Central memory CD8-positive, alpha-beta T cell (primary cell): ENCODE results near the gene ICAM1.

ENCODE experiments used
- ATAC-seq: fragments of 150-1000 bp; cut with Tn5 transposase; replicated peaks from 2 replicates; pipeline ENCODE4 v1.10.0; 2022; ENCODE audit warnings: mild to moderate bottlenecking, moderate FRiP score, moderate number of reproducible peaks; ENCODE audit not compliant: poor library complexity, severe bottlenecking; ENCODE audit errors: extremely low read depth
- DNase-seq, 2 donors: peaks; one replicate each; pipeline ENCODE4 v3.0.0; 2021; ENCODE audit warnings: low spot score in 2 of 2
- H3K27ac Mint-ChIP-seq: one replicate; pipeline ENCODE4 v1.8.0; 2022; ENCODE audit warnings: low read depth, mild to moderate bottlenecking, moderate library complexity, mixed read lengths
- H3K27me3 Mint-ChIP-seq: one replicate; pipeline ENCODE4 v1.8.0; 2022; ENCODE audit warnings: mixed read lengths
- H3K36me3 Mint-ChIP-seq: one replicate; pipeline ENCODE4 v1.8.0; 2022; ENCODE audit warnings: mild to moderate bottlenecking, moderate library complexity, mixed read lengths; ENCODE audit not compliant: insufficient read depth
- H3K4me1 Mint-ChIP-seq: one replicate; pipeline ENCODE4 v1.8.0; 2022; ENCODE audit warnings: mixed read lengths
- H3K4me3 Mint-ChIP-seq: one replicate; pipeline ENCODE4 v1.8.0; 2022; ENCODE audit warnings: mild to moderate bottlenecking, moderate library complexity, mixed read lengths
- H3K9me3 Mint-ChIP-seq: one replicate; pipeline ENCODE4 v1.8.0; 2022; ENCODE audit warnings: mixed read lengths

The ICAM1 gene

GRCh38 chr19:10317045-10317856, 46.3 kb downstream of the ICAM1 start:
- no peak for DNase-seq
- Mint-ChIP-seq H3K36me3 (peaks cover 26% of the 10 kb centered on the region), H3K9me3 (no peaks in the 10 kb centered on the region), H3K4me3 (no peak overlapping the region), H3K27me3 (no peaks in the 10 kb centered on the region), H3K27ac (no peak overlapping the region), H3K4me1 (peaks cover 22% of the 10 kb centered on the region)
- ATAC-seq: no peak

GRCh38 chr19:10317857-10318462, 47.0 kb downstream of the ICAM1 start:
- DNase-seq: no peak
- no peaks in the 10 kb centered on the region for H3K9me3 Mint-ChIP-seq
- ATAC-seq: no peak
- no peak overlapping the region for H3K27ac Mint-ChIP-seq
- no peak overlapping the region for H3K4me3 Mint-ChIP-seq
- H3K27me3 Mint-ChIP-seq: no peaks in the 10 kb centered on the region
- peaks cover 26% of the 10 kb centered on the region for H3K36me3 Mint-ChIP-seq
- peaks cover 22% of the 10 kb centered on the region for H3K4me1 Mint-ChIP-seq

DNA sequence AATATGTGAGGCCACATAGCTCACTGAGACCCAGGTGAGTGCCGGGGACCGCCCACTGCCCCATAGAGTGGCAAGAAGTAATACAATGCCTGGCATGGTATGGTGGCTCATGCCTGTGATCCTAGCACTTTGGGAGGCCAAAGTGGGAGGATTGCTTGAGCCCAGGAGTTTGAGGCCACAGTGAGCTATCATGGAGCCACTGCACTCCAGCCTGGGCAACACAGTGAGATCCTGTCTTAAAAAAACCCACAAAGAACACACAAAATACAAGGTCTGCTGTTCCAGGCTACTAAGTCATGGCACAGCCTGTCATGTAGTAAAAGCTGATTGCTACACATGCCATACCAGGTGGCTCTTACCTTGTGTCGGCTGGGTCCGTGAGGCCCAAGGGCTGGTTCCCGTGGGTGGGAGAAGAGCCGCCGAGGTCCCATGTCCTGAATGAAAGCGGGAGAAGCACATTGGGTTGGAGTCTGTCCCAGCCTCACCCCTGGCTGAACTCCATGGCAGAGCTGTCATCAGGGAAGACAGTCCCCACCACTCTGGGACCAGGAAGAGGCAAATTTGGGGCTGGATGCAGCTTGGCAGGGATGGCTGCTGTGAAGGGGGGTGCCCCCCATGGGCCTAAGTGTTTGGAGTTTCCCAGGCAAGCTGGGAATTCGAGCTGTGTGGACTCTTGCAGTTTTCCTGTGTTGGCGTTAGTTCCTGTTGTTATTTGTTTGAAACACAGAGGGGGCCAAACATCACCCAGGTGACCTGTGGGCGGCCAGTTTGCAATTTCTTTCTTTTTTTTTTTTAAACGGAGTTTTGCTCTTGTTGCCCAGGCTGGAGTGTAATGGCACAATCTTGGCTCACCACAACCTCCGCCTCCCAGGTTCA, 48.1 kb downstream of the ICAM1 start:
- Mint-ChIP-seq H3K4me3 (no peak overlapping the region), H3K9me3 (no peaks in the 10 kb centered on the region), H3K36me3 (peaks cover 27% of the 10 kb centered on the region), H3K4me1 (peaks cover 22% of the 10 kb centered on the region), H3K27ac (no peak overlapping the region), H3K27me3 (no peaks in the 10 kb centered on the region)
- no peak for DNase-seq
- no peak for ATAC-seq

DNA sequence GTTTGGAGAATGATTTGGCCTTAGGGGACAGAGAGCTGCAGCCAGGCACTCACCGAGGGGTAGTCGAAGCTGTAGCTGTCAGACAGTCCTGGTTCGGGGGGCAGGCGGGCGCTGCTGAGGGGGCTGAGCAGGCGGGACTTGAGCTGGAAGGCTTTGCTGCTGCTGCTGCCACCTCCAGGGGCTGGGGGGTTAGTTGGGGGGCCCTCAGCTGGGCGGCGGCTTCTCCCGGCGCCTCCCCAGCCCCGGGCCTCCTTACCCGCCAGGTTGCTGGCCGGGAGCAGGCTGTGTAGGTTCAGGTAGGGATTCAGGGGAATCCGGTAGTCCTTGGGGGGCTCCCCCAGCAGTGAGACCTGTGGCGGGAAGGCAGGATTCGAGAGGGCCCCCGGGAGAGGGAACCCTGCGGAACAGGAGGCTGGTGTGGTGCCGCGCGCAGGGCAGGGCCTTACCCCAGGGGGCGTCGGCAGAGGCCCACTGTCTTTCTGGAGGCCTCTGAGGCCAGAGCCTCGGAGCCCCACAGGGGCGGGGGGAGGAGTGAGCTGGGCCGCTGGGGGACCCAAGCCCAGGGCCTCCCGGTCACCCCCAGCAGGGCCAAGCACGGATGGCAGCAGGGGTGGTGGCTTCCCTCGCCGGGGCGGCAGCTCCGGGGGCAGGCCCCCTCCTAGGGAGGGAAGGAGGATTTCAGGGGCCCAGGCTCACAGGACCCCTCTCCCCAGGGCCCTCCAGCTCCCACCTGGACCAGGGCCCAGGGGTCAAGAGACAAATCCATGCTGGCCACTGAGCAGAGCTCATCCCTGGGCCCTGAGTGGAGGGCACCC, 49.9 kb downstream of the ICAM1 start:
- ATAC-seq (no peak), DNase-seq (no peak)
- Mint-ChIP-seq H3K4me1 (peaks cover 6% of the 10 kb centered on the region), H3K9me3 (no peaks in the 10 kb centered on the region), H3K36me3 (peaks cover 30% of the 10 kb centered on the region), H3K27me3 (no peaks in the 10 kb centered on the region), H3K4me3 (no peak overlapping the region), H3K27ac (no peak overlapping the region)

DNA sequence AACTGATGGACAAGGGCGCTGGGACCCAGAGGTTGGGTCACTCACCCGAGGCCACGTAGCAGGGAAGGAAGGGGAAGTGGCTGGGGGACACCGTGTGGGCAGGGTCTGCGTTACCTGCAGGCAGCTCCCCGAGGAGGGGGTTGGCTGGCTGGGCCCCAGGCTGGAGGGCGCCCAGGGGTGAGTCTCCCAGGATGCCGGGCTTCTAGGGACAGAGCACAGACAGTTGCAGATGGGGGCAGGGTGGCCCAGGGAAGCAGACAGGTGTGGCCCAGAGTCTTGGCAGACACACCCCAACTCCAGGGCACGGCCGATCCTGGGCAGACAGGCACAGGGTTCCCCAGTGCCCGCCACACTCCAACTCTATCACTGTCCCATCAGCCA, 50.5 kb downstream of the ICAM1 start:
- Mint-ChIP-seq H3K27ac (peak overlapping the region; percentile 2), H3K9me3 (no peaks in the 10 kb centered on the region), H3K4me1 (no peaks in the 10 kb centered on the region), H3K4me3 (no peak overlapping the region), H3K36me3 (peaks cover 33% of the 10 kb centered on the region), H3K27me3 (no peaks in the 10 kb centered on the region)
- no peak for ATAC-seq
- DNase-seq: no peak

GRCh38 chr19:10321874-10322835, 51.2 kb downstream of the ICAM1 start:
- no peak overlapping the region for H3K4me3 Mint-ChIP-seq
- H3K4me1 Mint-ChIP-seq: no peaks in the 10 kb centered on the region
- ATAC-seq (no peak), DNase-seq (no peak)
- H3K27me3 Mint-ChIP-seq: no peaks in the 10 kb centered on the region
- H3K27ac Mint-ChIP-seq: peak overlapping the region; percentile 2
- peaks cover 35% of the 10 kb centered on the region for H3K36me3 Mint-ChIP-seq
- H3K9me3 Mint-ChIP-seq: no peaks in the 10 kb centered on the region

DNA sequence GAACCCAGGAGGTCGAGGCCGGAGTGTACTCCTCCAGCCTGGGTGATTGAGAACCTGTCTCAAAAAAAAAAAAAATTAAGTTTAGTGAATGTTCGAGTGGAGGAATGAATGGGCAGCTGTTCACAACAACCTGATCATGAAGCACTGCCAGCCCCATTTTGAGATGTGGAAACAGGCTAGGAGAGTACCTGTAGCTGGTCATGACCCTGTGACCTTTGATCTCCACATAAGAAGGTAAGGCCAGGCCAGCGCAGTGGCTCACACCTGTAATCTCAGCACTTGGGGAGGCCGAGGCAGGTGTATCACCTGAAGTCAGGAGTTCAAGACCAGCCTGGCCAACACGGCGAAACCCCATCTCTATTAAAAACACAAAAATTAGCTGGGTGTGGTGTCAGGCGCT, 54.8 kb downstream of the ICAM1 start:
- H3K4me3 Mint-ChIP-seq: no peak overlapping the region
- H3K27me3 Mint-ChIP-seq: no peaks in the 10 kb centered on the region
- H3K27ac Mint-ChIP-seq: no peak overlapping the region
- no peaks in the 10 kb centered on the region for H3K9me3 Mint-ChIP-seq
- peaks cover 38% of the 10 kb centered on the region for H3K36me3 Mint-ChIP-seq
- H3K4me1 Mint-ChIP-seq: no peaks in the 10 kb centered on the region
- DNase-seq (no peak), ATAC-seq (no peak)

- no peak for ATAC-seq
- Mint-ChIP-seq H3K36me3 (peaks cover 41% of the 10 kb centered on the region), H3K27ac (no peak overlapping the region), H3K27me3 (no peaks in the 10 kb centered on the region), H3K9me3 (no peaks in the 10 kb centered on the region), H3K4me1 (peaks cover 5% of the 10 kb centered on the region), H3K4me3 (no peak overlapping the region)
- DNase-seq: no peak
Observed at GRCh38 chr19:10327793-10328192, 56.9 kb downstream of the ICAM1 start.

DNA sequence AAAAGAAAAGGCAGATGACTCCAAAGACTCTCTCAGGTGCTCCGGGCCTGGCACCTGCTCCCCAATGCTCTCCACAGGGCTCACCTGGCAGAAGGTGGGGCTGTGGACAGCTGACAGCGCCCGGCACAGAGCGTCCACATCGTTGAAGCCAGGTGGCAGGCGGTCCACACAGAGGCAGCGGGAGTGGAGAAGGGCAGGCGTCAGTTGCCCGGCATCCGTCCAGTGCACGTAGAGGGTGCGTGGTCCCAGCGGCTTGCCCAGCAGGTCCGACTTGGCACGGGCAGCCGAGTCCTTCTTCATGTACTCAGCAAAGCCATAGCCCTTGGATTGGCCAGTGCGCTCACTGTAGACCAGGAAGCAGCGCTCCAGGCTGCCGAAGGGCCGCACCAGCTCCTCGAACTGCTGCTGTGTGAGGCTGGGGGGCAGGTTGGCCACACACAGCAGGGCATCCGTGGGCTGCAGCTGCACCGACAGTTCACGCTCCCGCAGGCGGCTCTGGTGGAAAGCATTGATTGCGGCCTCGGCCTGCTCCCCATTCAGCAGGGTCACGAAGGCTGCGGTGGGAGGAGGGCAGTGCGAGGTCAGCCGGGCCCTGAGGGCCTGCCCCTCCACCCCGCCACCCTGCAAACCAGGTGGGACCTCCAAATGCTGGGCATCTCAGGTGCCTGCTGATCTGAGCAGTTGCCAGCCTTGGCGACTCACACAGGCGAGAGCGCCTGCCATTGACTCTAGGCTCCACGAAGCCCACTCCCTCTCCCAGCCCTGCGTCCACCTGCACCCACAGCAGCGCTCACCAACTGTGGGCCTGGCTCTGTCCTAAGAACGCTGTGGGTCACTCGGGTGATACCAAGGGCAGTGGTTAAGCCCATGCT, 57.9 kb downstream of the ICAM1 start:
- H3K4me3 Mint-ChIP-seq: no peak overlapping the region
- ATAC-seq (no peak), DNase-seq (no peak)
- H3K4me1 Mint-ChIP-seq: peaks cover 15% of the 10 kb centered on the region
- no peaks in the 10 kb centered on the region for H3K27me3 Mint-ChIP-seq
- H3K27ac Mint-ChIP-seq: no peak overlapping the region
- peaks cover 48% of the 10 kb centered on the region for H3K36me3 Mint-ChIP-seq
- no peaks in the 10 kb centered on the region for H3K9me3 Mint-ChIP-seq

- DNase-seq (no peak), ATAC-seq (no peak)
- Mint-ChIP-seq H3K4me1 (peaks cover 20% of the 10 kb centered on the region), H3K4me3 (no peak overlapping the region), H3K27me3 (no peaks in the 10 kb centered on the region), H3K27ac (no peak overlapping the region), H3K9me3 (no peaks in the 10 kb centered on the region), H3K36me3 (peaks cover 49% of the 10 kb centered on the region)
Observed at GRCh38 chr19:10329555-10329954, 58.6 kb downstream of the ICAM1 start.
